ENCODE results near the gene MERTK. TPM values are rescaled to one million over a fixed set of nuclear protein-coding genes. Genes with fewer than 3 reads are reported as not detected.

Gene MERTK
- total RNA-seq, 6 experiments from 2014 or later: 10.6 to 18.3 (median 13.1) TPM

DNA sequence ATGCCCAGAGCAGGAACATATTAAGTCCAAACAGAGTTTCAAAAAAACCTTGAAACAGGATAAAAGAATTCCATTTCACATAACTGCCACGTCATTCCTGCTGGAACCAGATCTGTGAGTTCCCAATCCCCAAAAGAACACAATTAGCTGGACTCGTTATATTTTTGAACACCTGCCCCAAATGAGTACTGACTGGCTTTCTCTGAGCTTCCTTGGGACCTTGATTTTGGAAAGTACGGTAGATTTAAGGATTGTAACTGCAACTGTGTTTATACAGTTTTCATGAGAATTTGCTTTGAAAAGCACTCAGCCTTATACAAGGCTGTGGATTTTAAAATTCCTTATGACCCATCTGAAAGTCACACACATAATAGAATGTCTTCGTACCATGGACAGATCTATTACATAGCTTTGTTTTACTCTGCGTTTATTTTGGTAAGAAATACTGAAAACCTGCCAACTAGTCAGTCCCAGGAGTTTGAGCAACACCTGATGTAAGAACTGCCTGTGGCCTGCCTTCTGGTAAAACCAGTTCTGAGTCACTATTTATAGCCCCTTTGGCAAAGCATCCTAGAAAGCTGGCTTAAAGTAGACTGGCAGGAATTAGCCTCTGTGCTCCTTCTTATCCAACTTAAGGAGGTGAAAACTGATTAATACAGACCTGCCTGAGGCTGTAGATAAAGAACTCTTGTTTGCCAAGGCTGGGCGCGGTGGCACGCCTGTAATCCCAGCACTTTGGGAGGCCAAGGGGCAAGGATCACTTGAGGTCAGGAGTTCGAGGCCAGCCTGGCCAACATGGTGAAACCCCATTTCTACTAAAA lies 48.1 kb downstream of the MERTK start:
- H3K36me3 ChIP-seq: peaks cover 0 to 10% (median 4%) of the 10 kb centered on the region in 4 donors
- H3K27me3 ChIP-seq: no peaks in the 10 kb centered on the region
- no peak overlapping the region for H3K4me3 ChIP-seq
- ATAC-seq (peak; percentile 81 to 93 (median 89)), DNase-seq (peak in 1 of 3 donors; percentile 69)
- peak overlapping the region; percentile 9 to 37 (median 27) for H3K27ac ChIP-seq
- peaks cover 0 to 29% (median 12%) of the 10 kb centered on the region in 4 donors for H3K4me1 ChIP-seq
- intact Hi-C loops (cut with DNase I): no loop called here
- H3K9me3 ChIP-seq: no peaks in the 10 kb centered on the region
- WGBS (ENCODE audit: insufficient coverage, low coverage, low lambda C conversion rate, missing lambda C conversion rate): 37% methylated on average over 7 of the region's 9 CpGs
- TF ChIP-seq POLR2A (IDR thresholded peaks at IDR 0.05): no peak
- TF ChIP-seq, protein P1, sequence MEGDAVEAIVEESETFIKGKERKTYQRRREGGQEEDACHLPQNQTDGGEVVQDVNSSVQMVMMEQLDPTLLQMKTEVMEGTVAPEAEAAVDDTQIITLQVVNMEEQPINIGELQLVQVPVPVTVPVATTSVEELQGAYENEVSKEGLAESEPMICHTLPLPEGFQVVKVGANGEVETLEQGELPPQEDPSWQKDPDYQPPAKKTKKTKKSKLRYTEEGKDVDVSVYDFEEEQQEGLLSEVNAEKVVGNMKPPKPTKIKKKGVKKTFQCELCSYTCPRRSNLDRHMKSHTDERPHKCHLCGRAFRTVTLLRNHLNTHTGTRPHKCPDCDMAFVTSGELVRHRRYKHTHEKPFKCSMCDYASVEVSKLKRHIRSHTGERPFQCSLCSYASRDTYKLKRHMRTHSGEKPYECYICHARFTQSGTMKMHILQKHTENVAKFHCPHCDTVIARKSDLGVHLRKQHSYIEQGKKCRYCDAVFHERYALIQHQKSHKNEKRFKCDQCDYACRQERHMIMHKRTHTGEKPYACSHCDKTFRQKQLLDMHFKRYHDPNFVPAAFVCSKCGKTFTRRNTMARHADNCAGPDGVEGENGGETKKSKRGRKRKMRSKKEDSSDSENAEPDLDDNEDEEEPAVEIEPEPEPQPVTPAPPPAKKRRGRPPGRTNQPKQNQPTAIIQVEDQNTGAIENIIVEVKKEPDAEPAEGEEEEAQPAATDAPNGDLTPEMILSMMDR (IDR thresholded peaks at IDR 0.05): no peak

DNA sequence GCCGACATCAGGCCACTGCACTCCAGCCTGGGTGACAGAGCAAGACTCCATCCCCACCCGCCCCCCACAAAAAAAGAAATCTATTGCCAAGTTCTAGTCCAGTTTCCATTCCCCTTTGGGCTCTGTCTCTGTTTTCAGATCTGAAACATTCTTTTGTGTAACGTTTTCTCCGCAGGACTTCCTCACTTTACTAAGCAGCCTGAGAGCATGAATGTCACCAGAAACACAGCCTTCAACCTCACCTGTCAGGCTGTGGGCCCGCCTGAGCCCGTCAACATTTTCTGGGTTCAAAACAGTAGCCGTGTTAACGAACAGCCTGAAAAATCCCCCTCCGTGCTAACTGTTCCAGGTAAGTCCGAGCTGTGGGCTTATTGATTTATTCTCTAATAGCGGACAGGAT lies 48.8 kb downstream of the MERTK start:
- Histone ChIP-seq H3K9me3 (no peaks in the 10 kb centered on the region), H3K36me3 (peaks cover 0 to 11% (median 4%) of the 10 kb centered on the region in 4 donors), H3K27me3 (no peaks in the 10 kb centered on the region), H3K4me3 (no peak overlapping the region), H3K4me1 (peaks cover 0 to 29% (median 12%) of the 10 kb centered on the region in 4 donors), H3K27ac (peak overlapping the region; percentile 9 to 37 (median 27))
- TF ChIP-seq POLR2A (IDR thresholded peaks at IDR 0.05): no peak
- TF ChIP-seq, protein P1 (IDR thresholded peaks at IDR 0.05): no peak
- intact Hi-C loops (cut with DNase I): no loop called here
- WGBS (ENCODE audit: insufficient coverage, low coverage, low lambda C conversion rate, missing lambda C conversion rate): 77% methylated on average over 11 of the region's 11 CpGs
- ATAC-seq (no peak), DNase-seq (no peak)

GRCh38 chr2:111948832-111949231 lies 50.4 kb downstream of the MERTK start:
- TF ChIP-seq, protein P1 (IDR thresholded peaks at IDR 0.05): no peak
- no peak for TF ChIP-seq POLR2A (IDR thresholded peaks at IDR 0.05)
- WGBS (ENCODE audit: insufficient coverage, low coverage, low lambda C conversion rate, missing lambda C conversion rate): 78% methylated on average over 4 of the region's 4 CpGs
- peak in 1 of 4 donors; percentile 4 for ATAC-seq
- Histone ChIP-seq H3K9me3 (no peaks in the 10 kb centered on the region), H3K27me3 (no peaks in the 10 kb centered on the region), H3K4me1 (peaks cover 0 to 29% (median 12%) of the 10 kb centered on the region in 4 donors), H3K27ac (no peak overlapping the region), H3K36me3 (peaks cover 0 to 15% (median 5%) of the 10 kb centered on the region in 4 donors), H3K4me3 (no peak overlapping the region)
- intact Hi-C loops (cut with DNase I): no loop called here
- no peak for DNase-seq

GRCh38 chr2:111950236-111950635 lies 51.8 kb downstream of the MERTK start:
- DNase-seq: no peak
- 100% methylated on average over 1 of the region's 1 CpG for WGBS (ENCODE audit: insufficient coverage, low coverage, low lambda C conversion rate, missing lambda C conversion rate)
- Histone ChIP-seq H3K27me3 (no peaks in the 10 kb centered on the region), H3K4me1 (peaks cover 0 to 25% (median 11%) of the 10 kb centered on the region in 4 donors), H3K9me3 (no peaks in the 10 kb centered on the region), H3K4me3 (no peak overlapping the region), H3K36me3 (peaks cover 0 to 15% (median 5%) of the 10 kb centered on the region in 4 donors), H3K27ac (no peak overlapping the region)
- intact Hi-C loops (cut with DNase I): no loop called here
- TF ChIP-seq POLR2A (IDR thresholded peaks at IDR 0.05): no peak
- TF ChIP-seq, protein P1 (IDR thresholded peaks at IDR 0.05): no peak
- no peak for ATAC-seq

All from right lobe of liver (tissue), 6 donors.